ENCODE data around the gene AKT3.

DNA sequence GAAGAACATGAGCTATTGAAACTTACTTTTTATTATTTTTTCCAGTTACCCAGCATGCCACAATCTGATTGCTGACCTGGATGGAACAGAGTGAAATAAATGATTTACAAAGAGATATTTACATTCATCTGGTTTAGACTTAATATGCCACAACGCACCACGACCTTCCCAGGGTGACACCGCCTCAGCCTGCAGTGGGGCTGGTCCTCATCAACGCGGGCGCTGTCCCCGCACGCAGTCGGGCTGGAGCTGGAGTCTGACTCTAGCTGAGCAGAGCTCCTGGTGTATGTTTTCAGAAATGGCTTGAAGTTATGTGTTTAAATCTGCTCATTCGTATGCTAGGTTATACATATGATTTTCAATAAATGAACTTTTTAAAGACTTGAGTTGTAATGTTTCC is 350.3 kb downstream of the AKT3 start:
- no peak for TF ChIP-seq POLR2A (IDR thresholded peaks at IDR 0.05)
- TF ChIP-seq, protein P1, sequence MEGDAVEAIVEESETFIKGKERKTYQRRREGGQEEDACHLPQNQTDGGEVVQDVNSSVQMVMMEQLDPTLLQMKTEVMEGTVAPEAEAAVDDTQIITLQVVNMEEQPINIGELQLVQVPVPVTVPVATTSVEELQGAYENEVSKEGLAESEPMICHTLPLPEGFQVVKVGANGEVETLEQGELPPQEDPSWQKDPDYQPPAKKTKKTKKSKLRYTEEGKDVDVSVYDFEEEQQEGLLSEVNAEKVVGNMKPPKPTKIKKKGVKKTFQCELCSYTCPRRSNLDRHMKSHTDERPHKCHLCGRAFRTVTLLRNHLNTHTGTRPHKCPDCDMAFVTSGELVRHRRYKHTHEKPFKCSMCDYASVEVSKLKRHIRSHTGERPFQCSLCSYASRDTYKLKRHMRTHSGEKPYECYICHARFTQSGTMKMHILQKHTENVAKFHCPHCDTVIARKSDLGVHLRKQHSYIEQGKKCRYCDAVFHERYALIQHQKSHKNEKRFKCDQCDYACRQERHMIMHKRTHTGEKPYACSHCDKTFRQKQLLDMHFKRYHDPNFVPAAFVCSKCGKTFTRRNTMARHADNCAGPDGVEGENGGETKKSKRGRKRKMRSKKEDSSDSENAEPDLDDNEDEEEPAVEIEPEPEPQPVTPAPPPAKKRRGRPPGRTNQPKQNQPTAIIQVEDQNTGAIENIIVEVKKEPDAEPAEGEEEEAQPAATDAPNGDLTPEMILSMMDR (IDR thresholded peaks at IDR 0.05 in 4 of 5, conservative IDR thresholded peaks at IDR 0.05 in 1 of 5) = no peak

All from gastrocnemius medialis (tissue), 4 donors.